Stimulated activated CD4-positive, alpha-beta T cell treated with anti-CD3 and anti-CD28 coated beads, Interleukin-1b, Interleukin-23, amount 100 ng/mL, for 1 hour (primary cell): ENCODE data around the gene TPX2.

Source experiments
- DNase-seq, 2 donors: peaks; one replicate each; pipeline ENCODE4 v3.0.0-alpha.2; 2020; ENCODE audit warnings: low read depth in 2 of 2

The TPX2 gene

DNA sequence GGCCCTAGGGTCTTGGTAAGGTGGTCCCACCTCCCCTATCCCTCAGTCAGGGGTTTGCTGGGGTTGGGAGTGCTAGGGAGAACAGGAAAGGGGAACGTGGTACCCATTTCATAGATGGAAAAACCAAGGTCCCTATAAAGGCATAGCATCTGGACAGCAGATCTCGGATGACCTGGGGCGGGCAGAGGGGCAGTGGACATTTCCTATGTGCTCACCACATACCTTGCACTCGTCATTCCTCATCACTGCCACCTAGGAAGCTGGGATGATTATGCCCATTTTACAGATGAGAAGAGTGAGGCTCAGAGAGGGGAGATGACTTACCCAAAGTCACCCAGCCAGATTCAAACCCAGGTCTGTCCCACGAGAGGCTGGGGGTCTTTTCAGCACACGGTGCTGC lies 92.1 kb downstream of the TPX2 start:
- DNase-seq = no peak

DNA sequence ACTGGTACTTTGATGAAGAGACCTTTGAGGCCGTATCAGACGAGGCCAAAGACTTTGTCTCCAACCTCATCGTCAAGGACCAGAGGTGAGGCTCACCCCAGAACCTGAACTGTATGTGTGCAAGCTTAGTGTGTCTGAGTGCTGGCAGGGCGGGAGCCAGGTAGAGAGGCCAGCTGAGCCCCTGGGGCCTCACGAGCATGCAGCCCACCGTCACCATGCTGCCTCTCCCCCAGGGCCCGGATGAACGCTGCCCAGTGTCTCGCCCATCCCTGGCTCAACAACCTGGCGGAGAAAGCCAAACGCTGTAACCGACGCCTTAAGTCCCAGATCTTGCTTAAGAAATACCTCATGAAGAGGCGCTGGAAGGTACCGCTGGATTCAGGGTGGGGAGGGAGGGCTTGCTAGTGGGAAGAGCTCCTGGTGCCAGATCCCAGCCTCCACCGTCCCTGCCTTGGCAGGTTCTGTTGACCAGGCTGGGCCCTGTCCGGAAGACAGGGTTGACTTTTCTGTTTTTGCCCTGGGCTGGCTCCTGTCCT lies 92.7 kb downstream of the TPX2 start:
- DNase-seq = no peak

DNA sequence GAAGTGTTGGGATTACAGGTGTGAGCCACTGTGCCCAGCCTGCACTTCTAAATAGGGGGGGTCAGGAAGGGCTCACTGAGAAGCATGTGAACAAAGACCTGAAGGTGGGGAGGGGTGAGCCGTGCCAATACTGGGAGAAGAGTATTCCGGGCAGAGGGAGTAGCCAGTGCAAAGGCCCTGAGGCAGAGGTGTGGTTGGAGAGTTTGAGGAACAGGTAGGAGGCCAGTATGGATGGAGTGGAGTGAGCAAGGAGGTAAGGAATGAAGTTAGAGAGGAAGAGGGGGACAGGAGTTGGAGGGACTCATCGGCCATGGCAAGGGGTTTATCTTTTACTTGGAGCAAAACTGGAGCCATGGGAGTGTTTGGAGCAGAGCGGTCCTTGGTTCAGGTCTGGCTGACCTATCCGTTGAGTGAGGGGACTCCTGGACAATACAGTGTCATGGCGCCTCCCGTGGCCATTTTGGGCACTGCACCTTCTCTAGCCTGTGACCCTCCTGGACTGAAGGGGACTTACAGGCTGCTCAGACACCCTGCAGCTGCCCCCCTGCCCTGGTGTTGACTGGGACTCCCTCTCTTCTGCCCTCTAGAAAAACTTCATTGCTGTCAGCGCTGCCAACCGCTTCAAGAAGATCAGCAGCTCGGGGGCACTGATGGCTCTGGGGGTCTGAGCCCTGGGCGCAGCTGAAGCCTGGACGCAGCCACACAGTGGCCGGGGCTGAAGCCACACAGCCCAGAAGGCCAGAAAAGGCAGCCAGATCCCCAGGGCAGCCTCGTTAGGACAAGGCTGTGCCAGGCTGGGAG lies 94.2 kb downstream of the TPX2 start:
- DNase-seq = peak; percentile 12 to 46

DNA sequence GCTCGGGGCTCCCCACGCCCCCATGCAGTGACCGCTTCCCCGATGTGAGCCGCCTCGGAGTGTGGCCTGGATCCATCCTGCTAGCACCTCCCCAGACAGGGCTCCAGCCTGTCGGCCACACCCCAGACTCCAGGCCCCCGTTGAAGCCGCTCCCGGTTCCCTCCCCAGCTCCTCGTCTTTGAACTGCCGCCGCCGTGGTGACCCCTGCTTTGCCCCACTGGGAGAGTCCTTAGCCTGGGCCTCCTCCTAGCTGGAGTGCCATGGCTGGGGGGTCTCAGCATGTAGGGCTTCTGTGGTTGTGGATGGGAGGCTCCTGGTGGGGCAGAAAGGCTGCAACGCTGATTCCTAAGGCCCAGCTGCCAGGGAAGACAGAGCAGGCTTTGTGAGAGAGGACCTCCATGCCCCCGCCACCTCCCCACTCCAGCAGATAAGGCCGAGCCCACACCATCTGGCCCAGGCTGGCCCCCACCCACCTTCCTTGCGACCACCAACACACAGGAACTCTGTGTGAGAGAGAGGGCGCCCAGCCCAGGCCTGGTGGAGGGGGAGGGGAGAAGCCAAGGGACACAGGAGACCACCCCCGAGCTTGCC lies 94.9 kb downstream of the TPX2 start:
- DNase-seq = no peak

DNA sequence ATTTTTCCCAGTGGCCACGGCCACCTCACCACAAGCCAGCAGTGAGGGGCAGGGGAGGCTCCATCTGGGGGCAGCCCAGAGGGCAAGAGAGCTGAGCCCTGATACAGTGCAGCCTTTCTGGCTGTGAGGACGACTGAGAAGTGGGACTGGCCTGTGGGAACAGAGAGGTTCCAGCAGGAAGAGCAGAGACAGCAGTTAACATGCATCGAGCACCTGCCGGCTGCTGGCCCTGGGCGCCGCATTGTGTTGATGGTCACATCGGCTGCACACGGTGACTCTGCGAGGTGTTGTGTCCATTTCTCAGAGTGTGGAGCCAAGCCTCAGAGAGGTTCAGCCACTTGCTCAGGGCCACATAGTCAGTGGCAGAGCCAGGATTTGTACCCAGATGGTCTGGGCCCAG lies 96.5 kb downstream of the TPX2 start:
- DNase-seq = no peak

- DNase-seq = no peak
Observed at GRCh38 chr20:31835977-31836852, 97.1 kb downstream of the TPX2 start.

DNA sequence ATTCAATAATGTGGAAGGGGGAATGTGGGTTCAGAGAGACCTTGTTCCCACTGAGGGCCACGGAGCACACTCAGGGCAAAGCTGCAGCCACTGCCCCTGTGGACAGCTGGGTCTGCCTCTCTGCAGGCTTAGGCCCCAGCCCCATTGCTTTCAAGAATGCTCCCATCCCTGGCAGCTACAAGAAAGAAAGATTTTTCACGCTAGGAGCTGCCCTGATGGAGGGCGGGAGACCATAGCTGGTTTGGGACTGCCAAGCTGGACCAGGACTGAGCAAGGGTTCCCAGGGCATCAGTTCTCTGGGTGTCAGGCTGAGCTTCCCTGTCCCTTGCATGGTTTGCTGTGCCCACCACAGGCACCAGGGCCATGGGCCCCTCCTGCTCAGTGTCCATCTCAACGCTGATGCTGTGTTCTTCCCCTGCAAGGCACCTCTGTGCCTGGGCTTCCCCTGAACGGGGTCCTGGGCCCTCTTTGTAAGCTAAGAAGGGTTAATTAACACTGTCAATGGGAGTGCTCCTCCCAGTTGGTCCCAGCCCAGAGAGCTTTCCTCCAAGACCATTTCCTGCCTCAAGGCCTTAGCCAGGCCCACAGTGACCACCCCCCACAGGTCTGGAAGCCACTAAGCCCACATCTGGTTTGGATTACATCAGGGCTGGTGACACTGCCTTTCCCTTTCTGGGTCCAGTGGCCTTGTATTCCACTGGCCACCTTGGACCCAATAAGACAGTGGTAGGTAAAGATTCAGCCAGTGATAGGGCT lies 97.9 kb downstream of the TPX2 start:
- DNase-seq = no peak

- no peak for DNase-seq
Observed at GRCh38 chr20:31837896-31838397, 98.9 kb downstream of the TPX2 start.

GRCh38 chr20:31838646-31839292 lies 99.7 kb downstream of the TPX2 start:
- no peak for DNase-seq

GRCh38 chr20:31839782-31840487 lies 100.8 kb downstream of the TPX2 start:
- no peak for DNase-seq

- no peak for DNase-seq
Observed at GRCh38 chr20:31840906-31841816, 102.1 kb downstream of the TPX2 start.

DNA sequence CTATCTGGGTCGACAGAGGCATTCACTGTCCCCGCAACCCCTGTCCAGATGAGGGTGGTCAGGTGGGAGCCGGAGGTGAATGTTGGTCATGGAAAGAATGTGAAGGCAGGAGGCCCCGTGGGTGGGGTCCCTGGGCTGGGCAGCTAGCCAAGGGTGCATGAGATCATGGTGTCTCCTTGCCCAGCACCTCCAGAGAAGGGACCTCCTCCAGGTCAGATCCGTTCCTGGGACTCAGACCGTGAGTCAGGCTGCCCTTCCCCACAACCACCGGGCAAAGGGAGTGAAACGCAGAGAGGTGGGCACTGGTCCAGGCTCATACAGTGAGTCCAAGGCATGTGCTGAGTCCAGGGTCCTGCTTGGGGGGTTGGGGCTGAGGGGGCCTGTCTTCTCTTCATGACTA lies 102.8 kb downstream of the TPX2 start:
- DNase-seq = no peak

DNA sequence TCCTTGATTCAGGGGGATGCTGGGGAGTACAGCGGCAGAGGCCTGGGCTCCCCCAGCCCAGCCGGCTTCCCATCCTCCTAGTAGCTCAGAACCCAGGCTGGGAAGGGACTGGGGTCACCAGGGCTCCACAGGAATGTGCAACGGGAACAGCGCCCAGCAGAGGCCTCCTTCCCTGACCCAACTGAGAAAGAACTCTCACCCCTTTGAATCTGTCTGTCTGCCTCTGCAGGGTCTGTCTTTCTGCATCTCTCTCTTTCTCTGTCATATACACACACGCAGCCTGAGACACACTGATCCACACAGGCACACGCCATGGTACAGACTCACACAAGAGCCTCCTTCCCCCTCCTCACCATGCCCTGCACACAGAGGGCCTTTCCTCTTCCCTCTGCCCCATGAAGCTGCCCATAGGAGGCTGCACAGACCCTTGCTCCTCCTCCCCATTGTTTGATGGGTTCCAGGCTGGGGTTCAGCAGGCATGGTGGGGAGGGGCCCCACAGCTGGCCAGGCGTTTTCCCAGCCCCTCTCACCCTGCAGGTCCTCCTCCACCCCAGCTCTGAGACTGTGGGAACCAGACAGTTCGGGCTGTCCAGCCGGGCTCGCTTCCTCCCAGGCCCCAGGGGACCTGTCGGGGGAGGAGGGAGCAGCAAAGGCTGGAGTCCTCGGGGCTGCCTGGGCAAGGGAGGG lies 103.5 kb downstream of the TPX2 start:
- DNase-seq = no peak

DNA sequence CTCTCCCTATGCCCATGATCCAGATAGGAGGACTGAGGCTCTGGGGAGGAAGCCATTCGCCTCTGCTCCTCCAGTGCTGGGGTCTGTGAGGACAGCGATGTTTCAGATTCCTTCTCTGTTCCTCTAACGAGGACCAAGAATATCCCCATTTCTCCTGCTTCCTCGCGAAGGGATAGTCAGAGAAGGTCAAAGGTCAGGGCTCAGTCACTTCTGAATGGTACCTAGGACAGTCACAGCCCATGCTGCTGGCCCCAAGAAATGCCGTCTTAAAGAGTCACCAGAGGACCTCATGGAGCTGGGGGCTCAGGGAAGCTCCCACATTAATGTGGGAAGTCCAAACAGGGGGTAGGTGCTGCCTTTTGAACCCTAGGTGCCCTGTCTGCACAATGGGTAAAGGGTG lies 104.2 kb downstream of the TPX2 start:
- DNase-seq = no peak

DNA sequence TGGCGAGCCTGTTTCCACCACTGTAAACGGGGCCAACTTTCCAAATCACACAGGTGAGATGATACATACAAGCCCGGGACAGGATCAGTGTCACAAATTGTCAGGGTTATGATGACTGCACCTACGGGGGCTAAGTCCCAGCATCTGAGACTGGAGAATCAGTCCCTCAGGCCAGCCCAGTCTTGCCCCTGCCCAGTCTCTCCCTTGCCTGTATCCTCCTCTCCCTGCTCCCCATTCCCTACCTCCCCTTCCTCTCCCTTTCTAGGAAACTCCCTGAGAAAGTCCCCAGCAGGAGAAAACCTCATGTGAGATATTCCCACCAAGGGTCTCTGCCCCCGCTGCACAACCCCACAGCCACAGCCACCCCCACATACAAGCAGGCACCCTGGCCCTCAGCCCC lies 104.8 kb downstream of the TPX2 start:
- no peak for DNase-seq

GRCh38 chr20:31844737-31845299 lies 105.7 kb downstream of the TPX2 start:
- DNase-seq = no peak

DNA sequence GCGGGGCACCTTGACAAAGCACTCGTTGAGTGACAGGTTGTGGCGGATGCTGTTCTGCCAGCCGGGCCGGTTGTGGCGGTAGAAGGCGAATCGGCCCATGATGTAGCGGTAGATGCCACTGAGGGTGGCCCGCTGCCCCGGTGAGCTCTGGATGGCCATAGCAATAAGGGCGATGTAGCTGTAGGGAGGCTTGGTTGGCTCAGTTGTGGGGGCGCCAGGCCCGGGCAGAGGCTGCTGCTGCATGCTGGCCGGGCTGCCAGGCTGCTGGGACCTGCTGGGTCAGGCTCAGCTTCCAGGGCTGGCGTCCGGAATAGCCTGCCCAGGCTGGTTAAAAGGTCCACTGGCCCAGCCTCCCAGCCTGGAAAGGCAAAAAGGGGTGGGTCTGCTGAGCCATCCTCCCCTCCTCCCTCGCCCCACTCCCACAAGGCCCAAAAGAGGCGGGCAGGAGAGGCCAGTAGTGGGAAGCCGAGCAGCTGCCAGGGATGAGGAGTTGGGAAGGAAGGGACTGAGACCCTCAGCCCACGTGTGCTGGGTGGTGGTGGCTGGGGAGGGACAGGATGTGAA lies 106.3 kb downstream of the TPX2 start, which contains the start of gene FOXS1:
Gene FOXS1 (minus strand): TSS at position 305 of the 564 bp plus-strand sequence. CDS start 62 bp downstream, at position 243.
- no peak for DNase-seq

DNA sequence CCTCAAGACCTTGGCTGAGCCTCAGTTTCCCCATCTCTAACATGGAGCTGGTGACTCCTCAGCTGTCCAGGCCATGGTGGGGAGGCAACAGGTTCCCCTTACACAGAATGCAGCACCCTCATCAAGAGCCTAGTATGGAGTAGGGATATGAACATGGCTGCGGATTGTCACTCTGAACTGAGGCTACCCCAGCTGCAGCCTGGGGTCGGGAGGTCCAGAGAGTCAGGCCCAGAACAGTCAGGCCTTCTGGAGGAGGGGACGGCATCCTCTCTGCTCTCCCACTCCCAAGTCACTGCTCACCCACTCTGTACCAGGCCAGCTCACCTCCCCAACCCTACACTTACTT lies 107.7 kb downstream of the TPX2 start:
- DNase-seq = no peak
